HG02588 (cell line): ENCODE results near the gene ABHD16B.
A peak's percentile ranks its signal among the peaks of the same experiment; 100 is the strongest.
"Not testable (repeated sequence)": the region's sequence is repeated elsewhere in the genome, so short reads cannot be mapped to it uniquely, and the experiment has no call there.

ENCODE experiments used
- ATAC-seq: cut with Tn5 transposase; IDR thresholded peaks from one replicate; pipeline ENCODE4 v1.9.1; 2021; ENCODE audit warnings: mild to moderate bottlenecking, moderate library complexity; ENCODE audit not compliant: unreplicated experiment

Gene ABHD16B

DNA sequence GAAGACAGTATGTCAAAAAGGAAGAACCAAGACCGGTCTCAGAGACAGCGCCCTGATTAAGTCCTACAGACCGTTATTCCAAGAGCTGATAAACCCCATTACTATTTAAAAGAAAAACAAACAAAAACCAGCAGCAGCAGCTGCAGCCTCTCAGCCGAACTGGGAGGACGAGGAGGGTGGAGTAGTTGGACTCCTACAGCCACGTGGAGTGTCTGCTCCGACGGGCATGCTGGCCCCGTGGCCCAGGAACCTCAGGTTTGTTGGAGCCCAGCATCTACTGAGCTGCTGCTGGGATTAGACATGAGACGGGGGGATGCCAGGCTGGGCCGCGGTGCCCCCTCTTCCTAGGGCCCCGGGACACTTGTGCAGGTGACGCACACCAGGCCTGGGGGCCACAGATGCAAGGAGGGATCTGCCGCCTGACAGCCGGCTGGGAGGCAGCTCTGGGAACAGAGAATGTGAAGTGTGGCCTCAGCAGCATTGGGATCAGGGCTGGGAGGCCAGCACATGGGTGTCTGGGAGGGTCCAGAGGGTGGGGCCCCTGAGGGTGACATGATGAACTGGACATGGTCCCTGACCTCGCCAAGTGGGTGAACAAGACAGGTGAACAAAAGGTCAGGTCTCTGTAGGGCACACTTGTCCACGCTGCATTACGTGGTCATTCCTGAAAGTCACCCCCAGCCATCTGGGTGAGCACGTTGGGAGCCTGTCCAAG lies 27.4 kb upstream of the ABHD16B start:
- no peak for ATAC-seq

DNA sequence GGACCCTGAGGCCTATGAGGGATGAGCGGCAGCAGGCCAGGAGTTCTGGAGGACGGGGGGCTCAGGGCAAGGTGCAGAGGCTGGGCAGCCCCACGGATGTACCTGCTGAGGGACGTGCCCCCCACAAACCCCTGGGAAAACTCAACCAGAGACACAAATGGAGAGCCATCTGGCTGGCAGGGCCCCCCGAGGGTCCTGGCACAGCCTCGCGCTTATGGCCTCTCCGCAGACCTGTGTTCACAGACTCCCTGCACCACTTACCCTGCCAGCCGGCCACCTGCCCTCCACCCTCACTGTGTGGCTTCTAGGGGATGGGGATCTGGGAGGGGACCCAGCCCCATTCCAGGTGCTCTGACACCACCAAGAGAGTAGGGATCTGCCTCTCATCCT lies 26.8 kb upstream of the ABHD16B start:
- no peak for ATAC-seq

- ATAC-seq, result no peak
These were observed 26.1 kb upstream of the ABHD16B start for GRCh38 chr20:63835021-63835858.

DNA sequence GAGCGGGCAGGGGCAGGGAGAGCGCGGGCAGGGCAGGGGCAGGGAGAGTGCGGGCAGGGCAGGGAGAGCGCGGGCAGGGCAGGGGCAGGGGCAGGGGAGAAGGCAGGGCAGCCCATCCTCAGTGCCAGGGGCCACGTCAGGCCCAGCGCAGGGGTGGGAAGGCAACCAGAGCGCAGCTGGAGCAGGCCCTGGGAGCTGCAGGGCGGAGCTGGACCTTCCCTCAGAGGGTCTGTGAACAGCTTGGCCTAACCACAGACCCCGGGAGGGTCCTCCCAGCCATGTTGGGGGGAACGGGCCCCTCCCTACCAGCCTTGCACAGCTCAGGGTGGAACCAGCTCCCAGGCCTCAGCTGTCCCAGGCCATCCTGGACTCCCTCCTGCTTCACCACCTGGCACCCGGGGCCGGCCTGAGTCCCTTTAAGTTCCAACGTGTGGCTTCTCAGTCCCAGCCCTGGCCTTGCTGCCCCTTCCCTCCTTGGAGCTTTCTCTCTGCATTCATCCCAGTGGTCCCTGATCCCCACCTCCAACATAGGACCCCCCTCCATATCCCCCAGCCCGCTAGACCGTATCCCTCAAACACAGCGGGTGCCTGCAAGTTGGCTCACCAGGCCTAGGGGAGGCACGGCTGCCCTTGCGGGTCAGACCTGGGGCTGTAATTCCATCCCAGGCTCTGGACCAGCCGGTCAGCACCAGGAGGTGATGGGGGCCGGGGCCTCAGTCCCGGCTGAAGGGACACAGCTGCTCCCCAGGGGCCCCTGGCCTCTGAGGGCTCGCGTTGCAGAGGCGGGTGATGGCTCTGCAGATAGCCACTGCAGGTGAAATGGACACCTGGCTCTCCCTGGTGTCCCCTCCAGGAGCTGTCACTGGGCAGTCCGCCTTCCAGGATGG lies 24.6 kb upstream of the ABHD16B start:
- no peak for ATAC-seq

- no peak for ATAC-seq
These were observed 23.8 kb upstream of the ABHD16B start for GRCh38 chr20:63837479-63837878.

DNA sequence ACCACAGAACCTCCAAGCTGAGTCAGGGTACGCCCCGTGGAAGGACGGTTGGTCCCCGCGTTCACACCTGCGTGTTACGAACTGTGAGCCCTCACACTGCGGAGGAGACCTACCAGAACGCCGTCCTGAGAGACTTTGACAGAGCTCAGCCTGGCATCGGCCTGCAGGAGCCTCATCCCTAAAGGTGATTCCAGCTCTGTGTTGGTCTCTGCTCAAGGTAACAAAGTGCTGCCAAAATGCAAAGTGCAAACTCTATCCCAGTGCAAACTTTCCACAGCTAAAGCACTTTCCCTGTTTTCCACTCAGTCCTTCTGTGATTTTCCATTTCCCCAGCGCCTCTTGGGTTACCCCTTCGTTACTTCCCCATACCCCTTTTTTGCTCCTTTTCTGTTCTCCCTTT lies 21.7 kb upstream of the ABHD16B start:
- ATAC-seq, result no peak

DNA sequence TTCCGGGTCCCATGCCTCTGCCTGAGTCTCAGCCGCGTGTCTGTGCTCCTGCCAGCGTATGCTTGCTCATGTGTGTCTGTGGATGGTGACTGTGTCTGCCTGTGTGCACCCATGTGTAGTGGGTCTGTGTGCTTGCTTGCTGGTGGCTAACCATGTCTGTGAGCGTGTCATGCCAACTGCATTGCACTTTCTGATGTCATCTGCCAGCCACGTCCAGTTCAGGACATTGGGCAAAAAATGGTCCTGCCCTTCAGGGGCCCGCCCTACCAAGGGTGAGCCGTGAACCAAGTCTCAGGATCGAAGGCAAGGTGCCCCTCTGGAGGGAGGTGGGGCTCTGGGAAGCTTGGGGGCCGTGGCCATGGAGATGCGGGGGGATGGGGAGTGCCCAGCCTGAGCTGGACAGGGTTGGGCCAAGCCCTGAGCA lies 20.9 kb upstream of the ABHD16B start:
- no peak for ATAC-seq

DNA sequence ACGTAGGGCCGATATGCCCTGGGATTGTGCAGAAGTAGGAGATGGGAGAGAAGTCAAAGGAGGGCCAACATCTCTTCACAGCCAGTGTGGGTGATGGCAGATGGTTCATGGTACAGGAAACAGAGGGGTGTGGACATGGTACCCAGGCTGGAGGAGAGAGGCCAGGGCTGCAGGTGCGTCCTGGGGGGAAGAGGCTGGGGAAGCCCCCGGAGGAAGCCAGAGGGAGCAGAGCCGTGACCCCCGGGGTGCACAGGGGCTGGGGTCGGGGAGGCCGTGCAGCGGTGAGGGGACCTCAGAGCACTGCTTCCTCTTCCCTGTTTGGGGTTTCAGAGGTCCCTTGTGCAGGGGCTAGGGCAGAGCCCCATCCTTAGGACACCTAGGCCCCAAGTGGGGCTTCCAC lies 19.0 kb upstream of the ABHD16B start:
- no peak for ATAC-seq

- no peak for ATAC-seq
These were observed 18.1 kb upstream of the ABHD16B start for GRCh38 chr20:63843222-63843621.

GRCh38 chr20:63843778-63844177 lies 17.5 kb upstream of the ABHD16B start:
- no peak for ATAC-seq

GRCh38 chr20:63844511-63844991 lies 16.7 kb upstream of the ABHD16B start:
- ATAC-seq, result no peak

GRCh38 chr20:63846128-63846771 lies 15.0 kb upstream of the ABHD16B start:
- ATAC-seq, result no peak

- no peak for ATAC-seq
These were observed 14.4 kb upstream of the ABHD16B start for GRCh38 chr20:63846888-63847236.

- ATAC-seq, result no peak
These were observed 13.9 kb upstream of the ABHD16B start for GRCh38 chr20:63847237-63848002.

GRCh38 chr20:63848003-63848911 lies 13.0 kb upstream of the ABHD16B start:
- no peak for ATAC-seq

GRCh38 chr20:63850689-63851547 lies 10.4 kb upstream of the ABHD16B start:
- ATAC-seq, result peak; percentile 73

DNA sequence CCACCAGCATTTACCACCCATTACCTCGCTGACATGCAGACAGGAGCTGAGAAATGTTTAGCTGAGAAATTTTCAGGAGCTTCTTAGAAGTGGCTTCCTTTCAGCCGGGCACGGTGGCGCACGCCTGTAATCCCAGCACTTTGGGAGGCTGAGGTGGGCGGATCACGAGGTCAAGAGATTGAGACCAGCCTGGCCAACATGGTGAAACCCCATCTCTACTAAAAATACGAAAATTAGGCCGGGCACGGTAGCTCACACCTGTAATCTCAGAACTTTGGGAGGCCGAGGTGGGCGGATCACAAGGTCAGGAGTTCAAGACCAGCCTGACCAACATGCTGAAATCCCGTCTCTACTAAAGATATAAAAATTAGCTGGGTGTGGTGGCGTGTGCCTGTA lies 9.8 kb upstream of the ABHD16B start:
- not testable (repeated sequence) for ATAC-seq

GRCh38 chr20:63853733-63854068 lies 7.6 kb upstream of the ABHD16B start:
- ATAC-seq, result not testable (repeated sequence)
